Measurements from ENCODE around the gene GGT5. TPM values are rescaled to one million over a fixed set of nuclear protein-coding genes. Genes with fewer than 3 reads are reported as not detected.
"Not testable (repeated sequence)": the region's sequence is repeated elsewhere in the genome, so short reads cannot be mapped to it uniquely, and the experiment has no call there.

The GGT5 gene
- total and polyA plus RNA-seq, 2 of the 13 experiments (the other 11 are each of a cell fraction or from before 2014, with no cell fraction given), result 0.69 to 3.1 TPM

DNA sequence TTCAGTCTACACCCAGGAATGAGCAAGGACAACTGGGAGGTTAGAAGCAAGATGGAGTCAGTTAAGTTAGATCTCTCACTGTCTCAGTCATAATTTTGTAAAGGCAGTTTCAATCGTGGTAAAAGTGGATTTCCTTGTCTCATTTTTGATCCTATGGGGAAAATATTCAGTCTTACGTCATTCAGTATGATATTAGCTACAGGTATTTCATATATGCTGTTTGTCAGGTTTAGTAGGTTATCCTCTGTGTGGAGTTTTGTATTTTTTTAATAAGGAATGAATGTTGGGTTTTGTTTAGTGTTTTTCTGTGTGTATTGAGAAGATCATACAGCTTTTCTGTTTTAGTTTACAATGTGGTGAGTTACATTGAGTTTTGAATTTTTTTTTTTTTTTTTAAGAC is 37.5 kb upstream of the GGT5 start:
- Histone ChIP-seq H3K9me3 (ENCODE audit: low read length) (no peaks in the 10 kb centered on the region), H4K20me1 (ENCODE audit: insufficient read depth, low read length) (no peaks in the 10 kb centered on the region), H3K27me3 (ENCODE audit: control insufficient read depth in 1 of 2, insufficient read depth in 2 of 2, low read length in 2 of 2) (no peaks in the 10 kb centered on the region), H3K36me3 (replicated peaks in 1 of 2; ENCODE audit: control insufficient read depth in 1 of 2, insufficient read depth in 2 of 2, low read length in 2 of 2) (no peaks in the 10 kb centered on the region; a peak in 2 of 5 replicates), H3K79me2 (ENCODE audit: insufficient read depth, low read length) (peaks cover 69% of the 10 kb centered on the region), H3K4me3 (replicated peaks in 1 of 3; ENCODE audit: insufficient read depth in 1 of 3, low read depth in 2 of 3, low read length in 3 of 3) (no peak overlapping the region), H3K4me1 (ENCODE audit: insufficient read depth, low read length) (peaks cover 23% of the 10 kb centered on the region; the same call in 1 of the 2 replicates), H3K9ac (ENCODE audit: insufficient read depth, low read depth, low read length) (no peak overlapping the region), H3K4me2 (ENCODE audit: low read depth, low read length) (no peak overlapping the region), H3K27ac (ENCODE audit: extremely low read length, insufficient read depth, low read length) (no peak overlapping the region), H2AFZ (ENCODE audit: low read length) (no peak overlapping the region)
- WGBS (ENCODE audit: low lambda C conversion rate), result 92% methylated on average over 2 of the region's 2 CpGs
- in situ Hi-C loops (cut with HindIII; ENCODE audit: extremely low pct_ligation_motif_present, low pct_unique_long_range_greater_than_20kb) (no loop called here), intact Hi-C loops (cut with micrococcal nuclease; ENCODE audit: unreplicated experiment) (no loop called here)
- POLR2A ChIA-PET, result no interaction called here
- TF ChIP-seq ZNF556 (CRISPR knock-in tag; IDR thresholded peaks at IDR 0.05; ENCODE audit: borderline replicate concordance) (no peak), NCOA5 (CRISPR knock-in tag; IDR thresholded peaks at IDR 0.05) (no peak), ZNF614 (CRISPR knock-in tag; IDR thresholded peaks at IDR 0.05; ENCODE audit: borderline replicate concordance) (no peak), HOXA3 (CRISPR knock-in tag; IDR thresholded peaks at IDR 0.05) (no peak), NFE2L2 (IDR thresholded peaks at IDR 0.05; ENCODE audit: low read length) (no peak), SMC3 (IDR thresholded peaks at IDR 0.05; ENCODE audit: low read length) (no peak), HOXD1 (CRISPR knock-in tag; IDR thresholded peaks at IDR 0.05) (no peak), ZFP37 (CRISPR knock-in tag; IDR thresholded peaks at IDR 0.05; ENCODE audit: borderline replicate concordance) (no peak), ELF4 (CRISPR knock-in tag; IDR thresholded peaks at IDR 0.05; ENCODE audit: borderline replicate concordance) (no peak), GTF2F1 (IDR thresholded peaks at IDR 0.05; ENCODE audit: low read length) (no peak)
- TF ChIP-seq, protein P1, sequence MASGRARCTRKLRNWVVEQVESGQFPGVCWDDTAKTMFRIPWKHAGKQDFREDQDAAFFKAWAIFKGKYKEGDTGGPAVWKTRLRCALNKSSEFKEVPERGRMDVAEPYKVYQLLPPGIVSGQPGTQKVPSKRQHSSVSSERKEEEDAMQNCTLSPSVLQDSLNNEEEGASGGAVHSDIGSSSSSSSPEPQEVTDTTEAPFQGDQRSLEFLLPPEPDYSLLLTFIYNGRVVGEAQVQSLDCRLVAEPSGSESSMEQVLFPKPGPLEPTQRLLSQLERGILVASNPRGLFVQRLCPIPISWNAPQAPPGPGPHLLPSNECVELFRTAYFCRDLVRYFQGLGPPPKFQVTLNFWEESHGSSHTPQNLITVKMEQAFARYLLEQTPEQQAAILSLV (CRISPR knock-in tag; IDR thresholded peaks at IDR 0.05; ENCODE audit: borderline replicate concordance), result no peak
- TF ChIP-seq, protein P2, sequence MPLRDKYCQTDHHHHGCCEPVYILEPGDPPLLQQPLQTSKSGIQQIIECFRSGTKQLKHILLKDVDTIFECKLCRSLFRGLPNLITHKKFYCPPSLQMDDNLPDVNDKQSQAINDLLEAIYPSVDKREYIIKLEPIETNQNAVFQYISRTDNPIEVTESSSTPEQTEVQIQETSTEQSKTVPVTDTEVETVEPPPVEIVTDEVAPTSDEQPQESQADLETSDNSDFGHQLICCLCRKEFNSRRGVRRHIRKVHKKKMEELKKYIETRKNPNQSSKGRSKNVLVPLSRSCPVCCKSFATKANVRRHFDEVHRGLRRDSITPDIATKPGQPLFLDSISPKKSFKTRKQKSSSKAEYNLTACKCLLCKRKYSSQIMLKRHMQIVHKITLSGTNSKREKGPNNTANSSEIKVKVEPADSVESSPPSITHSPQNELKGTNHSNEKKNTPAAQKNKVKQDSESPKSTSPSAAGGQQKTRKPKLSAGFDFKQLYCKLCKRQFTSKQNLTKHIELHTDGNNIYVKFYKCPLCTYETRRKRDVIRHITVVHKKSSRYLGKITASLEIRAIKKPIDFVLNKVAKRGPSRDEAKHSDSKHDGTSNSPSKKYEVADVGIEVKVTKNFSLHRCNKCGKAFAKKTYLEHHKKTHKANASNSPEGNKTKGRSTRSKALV (CRISPR knock-in tag; IDR thresholded peaks at IDR 0.05), result no peak
- CTCF ChIA-PET (ENCODE audit: low intra/inter-chr PET ratio, low total read pairs), result no interaction called here
- BruUV-seq (replicated peaks), result no TSS peak
- DNase-seq (ENCODE audit: low spot score) (no peak), FAIRE-seq (no peak), ATAC-seq (no peak)

DNA sequence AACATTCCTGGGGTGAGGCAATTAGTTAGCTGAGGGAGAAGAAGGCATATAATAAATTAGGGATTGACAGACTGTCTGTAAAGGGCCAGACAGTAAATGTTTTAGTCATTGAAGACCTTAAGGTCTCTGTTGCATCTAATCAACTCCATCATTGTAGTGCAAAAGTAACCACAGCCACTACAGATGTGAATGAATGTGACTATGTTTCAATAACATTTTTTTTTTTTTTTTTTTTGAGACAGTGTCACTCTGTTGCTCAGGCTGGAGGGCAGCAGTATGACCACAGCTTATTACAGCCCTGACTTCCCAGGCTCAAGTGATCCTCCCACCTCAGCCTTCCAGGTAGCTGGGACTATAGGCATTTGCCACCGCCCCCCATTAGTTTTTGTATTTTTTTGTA is 35.5 kb upstream of the GGT5 start:
- H3K79me2 ChIP-seq (ENCODE audit: insufficient read depth, low read length), result peaks cover 65% of the 10 kb centered on the region
- H3K27ac ChIP-seq (ENCODE audit: extremely low read length, insufficient read depth, low read length); H4K20me1 ChIP-seq (ENCODE audit: insufficient read depth, low read length); BruUV-seq (replicated peaks); DNase-seq (ENCODE audit: low spot score); POLR2A ChIA-PET; ATAC-seq; FAIRE-seq; H3K36me3 ChIP-seq (replicated peaks in 1 of 2; ENCODE audit: control insufficient read depth in 1 of 2, insufficient read depth in 2 of 2, low read length in 2 of 2); in situ Hi-C loops (cut with HindIII; ENCODE audit: extremely low pct_ligation_motif_present, low pct_unique_long_range_greater_than_20kb); H3K27me3 ChIP-seq (ENCODE audit: control insufficient read depth in 1 of 2, insufficient read depth in 2 of 2, low read length in 2 of 2); H3K4me2 ChIP-seq (ENCODE audit: low read depth, low read length); H3K9ac ChIP-seq (ENCODE audit: insufficient read depth, low read depth, low read length); intact Hi-C loops (cut with micrococcal nuclease; ENCODE audit: unreplicated experiment); H2AFZ ChIP-seq (ENCODE audit: low read length); CTCF ChIA-PET (ENCODE audit: low intra/inter-chr PET ratio, low total read pairs); H3K9me3 ChIP-seq (ENCODE audit: low read length); H3K4me3 ChIP-seq (replicated peaks in 1 of 3; ENCODE audit: insufficient read depth in 1 of 3, low read depth in 2 of 3, low read length in 3 of 3): not testable (repeated sequence)
- peaks cover 20% of the 10 kb centered on the region for H3K4me1 ChIP-seq (ENCODE audit: insufficient read depth, low read length)
- 92% methylated on average over 1 of the region's 1 CpG for WGBS (ENCODE audit: low lambda C conversion rate)

All from HepG2 (cell line).